Psoas muscle (tissue), 8 donors: ENCODE results near the gene DNM3. TPM values are rescaled to one million over a fixed set of nuclear protein-coding genes. Genes with fewer than 3 reads are reported as not detected.
A peak's percentile ranks its signal among the peaks of the same experiment; 100 is the strongest.

Experiments
- ATAC-seq, 4 donors: fragments of 200-7000 bp; cut with Tn5 transposase; one replicate each; pipeline ENCODE4 v1.9.1; 2020; ENCODE audit warnings: moderate library complexity in 3 of 4, mild to moderate bottlenecking in 2 of 4
- DNase-seq, 2 donors: peaks; one replicate each; pipeline ENCODE4 v3.0.0-alpha.2; 2020
- H3K27ac ChIP-seq: fragments of 200-600 bp; one replicate; pipeline ENCODE4 v1.8.0; 2022
- H3K27me3 ChIP-seq, 3 donors: fragments of 200-600 bp in 1 of 3; one replicate each; pipeline versions ENCODE4 v1.6.1 to v1.8.0; 2013 to 2022; ENCODE audit warnings: low read length in 2 of 3, mild to moderate bottlenecking in 2 of 3, moderate library complexity in 1 of 3; ENCODE audit not compliant: insufficient read depth in 3 of 3
- H3K36me3 ChIP-seq, 2 donors: fragments of 200-600 bp in 1 of 2; one replicate each; pipeline versions ENCODE4 v1.6.1 to v1.8.0; 2013 to 2022; ENCODE audit warnings: low read depth in 1 of 2, mild to moderate bottlenecking in 1 of 2, moderate library complexity in 1 of 2; ENCODE audit not compliant: insufficient read depth in 1 of 2
- H3K4me1 ChIP-seq: fragments of 200-600 bp; one replicate; pipeline ENCODE4 v1.8.0; 2022
- H3K4me3 ChIP-seq: fragments of 200-600 bp; one replicate; pipeline ENCODE4 v1.8.0; 2022; ENCODE audit warnings: mild to moderate bottlenecking
- H3K9me3 ChIP-seq: fragments of 200-600 bp; one replicate; pipeline ENCODE4 v1.8.0; 2022
- WGBS, 3 donors: extraction: QIAGEN DNeasy Blood & Tissue Kit; methylation state at CpG; one replicate each; pipeline versions ENCODE4 v1.1.6 to v1.1.7; 2013; 5-methylcytosine and 5-hydroxymethylcytosine counted together
- intact Hi-C, 2 donors: fragments of 100-400 bp; cut with DNase I; formaldehyde crosslinking; loops; one replicate each; pipeline versions ENCODE4 v1.11.0 to v1.14.2; 2022
- polyA plus RNA-seq, 3 donors: library from polyadenylated mRNA; stranded (reverse); fragments of 200-250 nt; gene quantifications; one replicate each; pipeline ENCODE4 v1.2.3, GENCODE V29; 2013
- total RNA-seq, 4 donors: library from RNA; stranded (reverse); fragmentation: NEBNext Ultra II Directional in 2 of 4; extraction: Animal tissue kit (Norgen Biotek cat#: 25700) in 2 of 4; gene quantifications; one replicate each; pipeline versions ENCODE4 v1.2.1 to v1.2.4, GENCODE V29; 2021 to 2023
- TF ChIP-seq, protein P1 (sequence below): fragments of 200-600 bp; IDR thresholded peaks from one replicate; pipeline ENCODE4 v1.8.0; 2022; ENCODE audit warnings: antibody characterized with exemption
- donor health status: healthy with polysubstance abuse.
- donor health status: DM: no; HTN: no; CAD: no; lungs with moderate emphysema.
- donor health status: Bipolar disorder and iron deficiency.
- donor health status: healthy.
- donor health status: DM: yes; HTN: yes; CAD: no.
- donor health status: DM: no; HTN: no; CAD: no.
- donor health status: DM: no; HTN: no; CAD: no.
- donor health status: DM: yes; HTN: yes; CAD: no.

The DNM3 gene
- total and polyA plus RNA-seq, 7 donors: 0.31 to 1.0 (median 0.77) TPM

GRCh38 chr1:172446547-172446946 is 605.2 kb downstream of the DNM3 start:
- H3K27ac ChIP-seq: peak overlapping the region; percentile 59
- intact Hi-C loops: loop anchor here (2.0 to 10.0 kb wide), 3 partner anchors 86 to 662 kb away; partner anchors contain the start of genes SUCO (in 2 of the 2) and METTL13 (in 1 of the 2)
- DNase-seq (no peak), ATAC-seq (peak; percentile 66 to 85 (median 72))
- no peaks in the 10 kb centered on the region for H3K9me3 ChIP-seq
- no peaks in the 10 kb centered on the region for H3K27me3 ChIP-seq
- TF ChIP-seq, protein P1, sequence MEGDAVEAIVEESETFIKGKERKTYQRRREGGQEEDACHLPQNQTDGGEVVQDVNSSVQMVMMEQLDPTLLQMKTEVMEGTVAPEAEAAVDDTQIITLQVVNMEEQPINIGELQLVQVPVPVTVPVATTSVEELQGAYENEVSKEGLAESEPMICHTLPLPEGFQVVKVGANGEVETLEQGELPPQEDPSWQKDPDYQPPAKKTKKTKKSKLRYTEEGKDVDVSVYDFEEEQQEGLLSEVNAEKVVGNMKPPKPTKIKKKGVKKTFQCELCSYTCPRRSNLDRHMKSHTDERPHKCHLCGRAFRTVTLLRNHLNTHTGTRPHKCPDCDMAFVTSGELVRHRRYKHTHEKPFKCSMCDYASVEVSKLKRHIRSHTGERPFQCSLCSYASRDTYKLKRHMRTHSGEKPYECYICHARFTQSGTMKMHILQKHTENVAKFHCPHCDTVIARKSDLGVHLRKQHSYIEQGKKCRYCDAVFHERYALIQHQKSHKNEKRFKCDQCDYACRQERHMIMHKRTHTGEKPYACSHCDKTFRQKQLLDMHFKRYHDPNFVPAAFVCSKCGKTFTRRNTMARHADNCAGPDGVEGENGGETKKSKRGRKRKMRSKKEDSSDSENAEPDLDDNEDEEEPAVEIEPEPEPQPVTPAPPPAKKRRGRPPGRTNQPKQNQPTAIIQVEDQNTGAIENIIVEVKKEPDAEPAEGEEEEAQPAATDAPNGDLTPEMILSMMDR: no peak
- WGBS, 3 donors: 29 to 41% (median 33%) methylated on average over 3 of the region's 3 CpGs
- H3K36me3 ChIP-seq: peaks cover 0 to 10% of the 10 kb centered on the region in 2 donors
- peaks cover 16% of the 10 kb centered on the region for H3K4me1 ChIP-seq
- no peak overlapping the region for H3K4me3 ChIP-seq

GRCh38 chr1:172447641-172448040 is 606.3 kb downstream of the DNM3 start:
- H3K4me3 ChIP-seq: no peak overlapping the region
- H3K36me3 ChIP-seq: no peaks in the 10 kb centered on the region
- TF ChIP-seq, protein P1: no peak
- peaks cover 17% of the 10 kb centered on the region for H3K4me1 ChIP-seq
- H3K9me3 ChIP-seq: no peaks in the 10 kb centered on the region
- no peak overlapping the region for H3K27ac ChIP-seq
- ATAC-seq (no peak), DNase-seq (no peak)
- H3K27me3 ChIP-seq: no peaks in the 10 kb centered on the region
- 55 to 59% (median 56%) methylated on average over 2 of the region's 2 CpGs for WGBS, 3 donors
- intact Hi-C loops: loop anchor here (2.0 to 10.0 kb wide), 3 partner anchors 85 to 663 kb away; partner anchors contain the start of genes SUCO (in 2 of the 2) and METTL13 (in 1 of the 2)

DNA sequence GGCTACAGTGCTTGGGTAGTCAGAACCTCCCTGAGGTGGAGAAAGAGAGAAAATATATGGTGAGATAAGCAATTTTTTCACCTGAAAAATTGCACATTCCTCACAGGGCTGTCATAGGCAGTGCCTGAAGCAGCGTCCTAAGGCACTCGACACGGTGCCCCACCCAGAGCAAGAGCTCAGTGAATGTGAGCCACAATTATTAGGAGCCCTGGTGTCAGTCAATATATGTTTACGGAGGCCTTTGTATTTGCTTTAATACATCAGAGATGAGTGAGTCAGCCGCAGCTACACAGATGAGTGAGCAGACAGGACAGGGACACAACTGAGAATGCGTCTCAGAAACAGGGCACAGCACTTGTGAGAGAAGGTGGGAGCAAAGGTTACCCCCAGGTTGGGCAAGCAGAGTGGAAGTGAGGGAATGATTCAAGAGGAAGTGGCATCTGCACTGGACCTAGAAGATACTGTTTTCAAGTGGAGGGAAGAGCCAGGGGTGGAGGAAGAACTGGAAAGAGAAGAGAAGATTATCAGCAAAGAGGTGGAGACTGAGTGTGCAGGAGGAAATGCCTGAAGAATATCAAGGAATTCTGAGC is 607.8 kb downstream of the DNM3 start:
- Histone ChIP-seq H3K9me3 (no peaks in the 10 kb centered on the region), H3K36me3 (no peaks in the 10 kb centered on the region), H3K27me3 (no peaks in the 10 kb centered on the region), H3K27ac (no peak overlapping the region), H3K4me3 (no peak overlapping the region), H3K4me1 (peaks cover 22% of the 10 kb centered on the region)
- 90 to 92% (median 91%) methylated on average over 6 of the region's 6 CpGs for WGBS, 3 donors
- ATAC-seq (no peak), DNase-seq (no peak)
- TF ChIP-seq, protein P1: no peak
- intact Hi-C loops: loop anchor here (5.0 to 10.0 kb wide), 2 partner anchors 83 to 664 kb away; partner anchors contain the start of genes METTL13 (in 1 of the 2) and SUCO (in 1 of the 2)

DNA sequence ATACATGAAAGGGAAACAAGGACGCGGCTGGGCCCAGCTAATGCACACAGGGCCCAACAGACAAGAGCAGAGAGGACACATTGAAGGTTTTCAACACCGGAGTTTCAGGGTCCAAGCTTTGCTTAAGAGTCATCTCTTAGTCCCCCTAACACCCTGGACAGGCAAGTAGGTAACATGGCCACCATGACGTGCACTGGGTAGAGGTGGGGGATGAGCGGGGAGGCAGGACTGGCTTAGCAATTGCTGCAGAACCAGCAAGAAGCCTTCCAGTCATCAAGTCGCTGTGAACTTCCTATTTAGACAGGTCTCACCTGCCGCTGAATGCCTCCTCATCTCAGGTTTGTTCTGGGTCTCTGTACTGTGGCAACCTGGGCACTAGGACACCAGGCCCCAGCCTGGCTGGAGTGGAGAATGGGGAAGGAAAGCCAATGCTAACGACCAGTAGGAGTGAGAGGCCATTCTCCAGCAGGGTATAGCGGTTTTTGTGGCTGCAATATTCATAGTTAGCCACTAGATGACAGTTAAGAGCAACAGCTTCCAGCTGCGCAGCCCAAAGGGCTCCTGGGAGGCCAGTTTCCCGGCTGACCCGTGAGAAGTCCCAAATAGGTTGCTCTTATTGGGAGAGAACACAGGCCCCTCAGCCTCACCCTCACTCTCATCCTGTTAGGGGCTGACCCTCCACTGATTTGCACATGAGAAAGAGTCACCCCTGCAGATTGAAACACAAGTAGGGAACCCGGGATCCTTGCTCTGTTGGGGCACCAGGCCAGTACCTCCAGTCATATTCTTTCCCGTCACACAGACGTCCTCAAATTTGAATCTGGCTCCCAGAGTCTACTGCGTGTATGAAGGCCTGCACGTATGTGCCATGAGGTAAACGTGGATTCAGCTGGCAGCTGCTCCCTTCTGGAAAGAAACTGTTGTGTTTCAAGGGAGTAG is 608.6 kb downstream of the DNM3 start:
- H3K36me3 ChIP-seq: no peaks in the 10 kb centered on the region
- DNase-seq: peak; percentile 54 to 65
- H3K4me3 ChIP-seq: peak overlapping the region; percentile 41

More for the DNA sequence above, 608.6 kb downstream of the DNM3 start:
- Histone ChIP-seq H3K27me3 (no peaks in the 10 kb centered on the region), H3K27ac (no peak overlapping the region), H3K9me3 (no peaks in the 10 kb centered on the region), H3K4me1 (peaks cover 19% of the 10 kb centered on the region)
- TF ChIP-seq, protein P1: peak; percentile 65
- peak; percentile 41 to 77 (median 68) for ATAC-seq
- 47 to 62% (median 53%) methylated on average over 18 of the region's 18 CpGs for WGBS, 3 donors
- intact Hi-C loops: loop anchor here (5.0 to 10.0 kb wide), 2 partner anchors 82 to 665 kb away; partner anchors contain the start of genes METTL13 (in 1 of the 2) and SUCO (in 1 of the 2)
